Measurements from ENCODE around the gene UTS2R.

Gene UTS2R

DNA sequence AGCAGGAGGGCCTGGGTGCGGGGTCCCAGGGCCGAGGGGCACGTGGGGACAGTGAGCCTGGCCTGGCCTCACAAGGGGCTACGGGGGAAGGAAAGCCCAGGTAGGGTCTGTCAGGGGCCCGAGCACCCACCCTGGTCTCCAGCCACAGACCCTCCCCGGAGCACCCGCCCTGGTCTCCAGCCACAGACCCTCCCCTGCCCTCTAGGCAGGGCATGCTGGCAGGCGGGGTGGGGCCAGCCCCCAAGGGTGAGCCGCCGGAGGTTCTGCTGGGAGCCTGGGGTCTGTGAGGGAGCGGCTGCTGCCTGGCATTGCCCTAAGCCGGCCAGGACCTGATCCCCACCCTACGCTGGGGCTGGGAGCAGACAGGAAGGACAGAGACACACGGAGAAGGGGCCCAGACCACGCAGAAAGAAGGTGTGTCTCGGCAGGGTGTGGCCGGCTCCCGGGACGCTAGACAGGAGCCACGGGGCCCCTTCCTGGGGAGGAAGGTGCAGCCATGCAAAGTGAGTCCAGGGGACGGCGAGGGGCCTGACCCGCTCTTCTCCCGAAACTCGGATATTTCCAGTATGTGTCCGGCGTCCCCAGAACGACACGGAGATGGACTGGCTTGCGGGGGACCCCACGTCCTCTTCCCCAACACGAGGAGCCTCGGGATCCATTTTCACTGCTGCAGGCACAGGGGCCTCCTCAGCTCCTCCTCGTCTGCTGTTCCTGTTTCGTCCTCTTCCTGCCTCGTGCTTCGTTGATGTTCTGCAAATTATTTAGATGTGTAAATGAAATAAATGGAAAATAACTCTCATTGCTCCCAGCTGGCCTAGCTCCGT lies 15.5 kb downstream of the UTS2R start:
- DNase-seq = no peak

DNA sequence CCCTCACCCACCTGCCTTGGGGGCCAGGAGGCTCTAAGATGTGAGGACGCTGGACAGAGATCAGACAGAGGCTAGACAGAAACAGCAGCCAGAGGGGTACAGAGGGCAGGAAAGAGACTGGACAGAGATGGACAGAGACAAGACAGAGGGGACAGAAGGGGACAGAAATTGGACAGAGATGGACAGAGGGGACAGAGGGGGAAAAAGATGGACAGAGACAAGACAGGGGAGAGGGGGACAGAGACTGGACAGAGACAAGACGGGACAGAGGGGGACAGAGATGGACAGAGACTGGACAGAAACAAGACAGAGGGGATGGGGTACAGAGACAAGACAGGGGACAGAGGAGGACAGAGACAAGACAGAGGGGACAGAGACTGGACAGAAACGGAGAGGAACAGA lies 16.1 kb downstream of the UTS2R start:
- no peak for DNase-seq

DNA sequence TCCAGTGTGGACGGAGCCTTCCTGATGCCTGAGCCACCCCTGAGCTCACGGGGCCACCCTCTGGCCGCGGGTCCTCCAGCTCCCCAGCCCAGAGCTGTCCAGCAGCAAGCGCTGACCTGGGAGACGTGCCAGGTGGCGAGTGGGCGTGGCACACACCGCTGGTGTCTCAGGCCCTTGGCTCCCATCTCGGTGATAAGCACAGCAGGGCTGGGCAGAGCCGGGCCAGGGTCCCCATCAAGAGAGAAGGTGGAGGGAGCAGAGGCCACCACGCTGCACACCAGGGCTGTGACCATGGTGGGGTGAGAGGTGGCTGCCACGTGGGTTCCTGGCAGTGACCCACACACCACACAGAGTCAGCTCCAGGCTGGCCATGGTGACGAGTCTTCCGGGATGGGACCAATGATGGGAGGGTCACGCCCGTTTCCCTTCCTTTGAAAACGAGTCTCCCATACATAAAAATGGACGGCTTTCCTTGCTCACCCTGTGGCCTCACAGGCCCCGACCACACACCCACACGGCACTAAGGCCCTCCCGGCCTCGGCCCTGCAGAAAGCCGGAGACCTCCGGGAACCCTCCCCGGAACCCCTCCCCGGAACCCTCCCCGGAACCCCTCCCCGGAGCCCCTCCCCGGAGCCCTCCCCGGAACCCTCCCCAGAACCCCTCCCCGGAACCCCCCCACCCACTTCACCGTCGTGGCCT lies 16.8 kb downstream of the UTS2R start:
- no peak for DNase-seq

DNA sequence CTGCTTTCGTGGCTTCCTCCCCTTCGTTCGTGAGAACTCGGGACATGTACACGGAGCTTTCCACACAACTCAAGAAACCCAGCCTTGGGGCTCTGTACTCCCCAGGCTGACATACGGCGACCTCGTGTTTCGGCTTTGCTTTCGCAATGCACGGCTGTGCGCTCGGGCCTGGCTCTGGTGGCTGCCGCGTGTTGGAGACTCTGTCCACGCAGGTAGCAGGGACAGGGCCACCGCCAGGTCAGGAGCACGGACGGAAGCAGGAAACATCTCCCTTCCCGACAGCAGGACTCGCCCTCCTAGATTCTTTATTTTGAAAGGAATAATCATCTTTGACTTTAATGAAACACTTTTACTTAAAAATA lies 17.3 kb downstream of the UTS2R start:
- no peak for DNase-seq

DNA sequence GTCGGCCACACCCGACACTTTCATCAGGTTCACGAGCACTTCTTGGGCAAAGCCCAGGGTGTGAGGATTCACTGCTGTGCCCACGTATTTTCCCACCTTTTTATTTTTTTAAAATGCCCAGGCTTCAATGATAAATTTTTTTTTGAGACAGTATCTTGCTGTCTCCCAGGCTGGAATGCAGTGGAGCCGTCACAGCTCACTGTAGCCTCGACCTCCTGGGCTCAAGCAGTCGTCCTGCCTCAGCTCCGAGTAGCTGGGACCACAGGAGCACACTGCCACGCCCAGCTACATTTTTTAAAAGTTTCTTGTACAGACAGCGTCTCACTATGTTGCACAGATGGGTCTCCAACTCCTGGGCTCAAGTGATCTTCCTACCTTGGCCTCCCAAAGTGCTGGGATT lies 17.8 kb downstream of the UTS2R start:
- no peak for DNase-seq

DNA sequence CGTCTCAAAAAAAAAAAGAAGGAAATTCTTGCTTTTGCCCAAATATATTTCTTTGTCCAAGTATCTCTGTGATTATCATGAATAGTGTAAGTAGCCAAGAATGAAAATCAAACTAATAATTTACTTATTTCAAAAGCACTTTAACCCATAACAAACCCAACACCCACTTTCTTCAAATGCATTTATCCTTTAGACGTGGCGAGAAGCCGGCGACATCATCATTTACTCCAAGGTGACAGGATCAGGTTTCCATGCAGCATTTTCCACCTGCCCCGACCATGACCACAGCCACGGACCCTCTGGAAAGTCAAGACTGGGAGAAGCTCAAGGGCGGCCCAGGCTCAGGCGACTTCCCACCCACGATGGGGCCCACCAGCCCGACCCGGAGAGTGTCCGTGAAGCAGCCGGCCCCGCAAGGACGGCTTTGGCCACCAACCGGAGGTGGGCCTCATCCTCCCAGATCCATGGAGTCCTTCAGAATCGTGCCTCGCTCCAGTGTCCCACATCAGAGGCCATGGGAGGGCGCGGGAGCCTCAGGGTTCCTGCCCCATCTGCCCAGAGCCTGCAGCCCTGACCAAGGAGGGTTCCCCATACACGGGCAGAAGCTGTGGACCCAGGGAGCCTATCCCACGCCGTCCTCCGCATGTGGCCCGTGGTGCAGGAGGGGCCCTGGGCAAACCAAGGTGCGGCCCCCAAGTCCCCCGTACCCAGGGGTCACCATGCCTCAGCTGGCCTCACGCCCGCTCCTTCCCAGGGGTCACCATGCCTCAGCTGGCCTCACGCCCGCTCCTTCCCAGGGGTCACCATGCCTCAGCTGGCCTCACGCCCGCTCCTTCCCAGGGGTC lies 18.7 kb downstream of the UTS2R start:
- DNase-seq = no peak

DNA sequence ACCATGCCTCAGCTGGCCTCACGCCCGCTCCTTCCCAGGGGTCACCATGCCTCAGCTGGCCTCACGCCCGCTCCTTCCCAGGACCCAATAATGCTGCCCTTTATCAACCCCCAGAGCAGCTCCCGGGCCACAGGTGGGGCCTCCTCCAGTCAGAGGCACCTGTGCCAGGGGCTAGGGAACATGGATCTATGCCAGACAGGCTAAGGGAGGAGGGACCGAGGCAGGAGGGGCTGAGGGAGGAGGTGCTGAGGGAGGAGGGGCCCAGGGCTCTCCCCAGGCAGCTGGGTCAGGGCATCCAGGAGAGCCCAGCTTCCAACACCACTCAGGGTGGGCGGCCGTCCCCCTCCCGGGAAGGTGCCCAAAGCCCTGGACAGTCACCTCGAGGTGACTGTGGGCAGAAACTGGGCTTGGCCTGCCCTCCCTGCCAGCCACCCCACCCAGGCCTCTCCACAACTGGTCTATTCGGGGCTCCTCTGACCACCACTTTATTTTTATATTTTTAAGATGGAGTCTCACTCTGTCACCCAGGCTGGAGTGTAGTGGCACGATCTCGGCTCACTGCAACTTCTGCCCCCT lies 19.4 kb downstream of the UTS2R start:
- no peak for DNase-seq

DNA sequence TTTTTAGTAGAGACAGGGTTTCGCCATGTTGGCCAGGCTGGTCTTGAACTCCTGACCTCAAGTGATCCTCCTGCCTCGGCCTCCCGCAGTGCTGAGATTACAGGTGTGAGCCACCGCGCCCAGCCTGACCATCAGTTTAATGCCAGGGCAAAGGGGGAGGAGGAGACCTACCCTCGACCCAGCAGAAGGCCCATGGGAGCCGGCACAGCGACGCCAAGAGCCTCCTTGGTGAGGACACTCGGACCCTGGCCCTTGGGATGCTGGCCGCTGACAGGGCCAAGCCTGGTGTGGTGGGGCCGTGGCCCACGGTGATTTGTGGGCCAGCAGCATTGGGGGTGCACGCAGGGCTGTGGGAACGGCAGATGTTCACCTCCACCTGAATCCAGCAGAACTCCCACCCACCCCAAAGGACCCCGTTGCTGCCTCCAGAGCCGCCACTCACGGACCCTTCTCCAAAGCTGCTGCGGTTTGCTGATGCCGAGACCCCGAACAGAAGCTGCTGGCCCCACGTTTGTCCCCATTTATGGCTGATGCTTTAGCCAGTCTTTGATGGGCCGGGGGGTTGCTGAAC lies 20.0 kb downstream of the UTS2R start:
- DNase-seq = no peak

DNA sequence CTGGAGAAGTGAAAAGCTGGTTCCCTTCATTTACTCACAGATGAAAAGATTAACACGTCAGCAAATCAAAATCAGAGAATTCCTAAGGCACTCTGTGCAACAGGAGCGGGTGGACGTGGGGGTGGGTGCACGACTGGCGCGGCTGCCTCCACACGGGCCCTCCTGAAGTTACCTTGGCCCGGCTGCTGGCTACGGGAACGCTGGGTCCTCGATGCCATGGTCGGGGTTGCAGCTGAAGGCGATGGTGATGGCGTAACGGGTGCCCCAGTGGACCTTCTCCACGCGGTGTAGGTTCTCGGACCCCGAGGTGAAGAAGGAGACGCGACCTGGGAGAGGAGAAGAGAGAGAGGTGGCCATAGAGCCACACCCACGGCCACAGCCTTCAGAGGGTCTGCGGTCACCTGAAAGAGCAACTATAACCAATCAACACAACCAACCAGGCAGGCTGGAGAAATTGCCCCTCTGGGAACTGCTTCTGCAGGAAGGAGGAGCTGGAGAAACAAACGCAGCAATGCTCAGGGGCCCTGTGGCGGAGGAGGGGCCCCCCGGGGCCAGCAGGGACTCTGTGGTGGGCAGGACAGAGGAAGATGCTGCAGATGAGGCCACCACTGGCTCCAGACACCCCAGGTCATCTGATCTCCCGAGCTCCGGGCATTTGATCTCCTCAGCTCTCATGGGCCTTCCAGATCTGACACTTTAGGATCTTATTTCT lies 20.8 kb downstream of the UTS2R start:
- DNase-seq = no peak

DNA sequence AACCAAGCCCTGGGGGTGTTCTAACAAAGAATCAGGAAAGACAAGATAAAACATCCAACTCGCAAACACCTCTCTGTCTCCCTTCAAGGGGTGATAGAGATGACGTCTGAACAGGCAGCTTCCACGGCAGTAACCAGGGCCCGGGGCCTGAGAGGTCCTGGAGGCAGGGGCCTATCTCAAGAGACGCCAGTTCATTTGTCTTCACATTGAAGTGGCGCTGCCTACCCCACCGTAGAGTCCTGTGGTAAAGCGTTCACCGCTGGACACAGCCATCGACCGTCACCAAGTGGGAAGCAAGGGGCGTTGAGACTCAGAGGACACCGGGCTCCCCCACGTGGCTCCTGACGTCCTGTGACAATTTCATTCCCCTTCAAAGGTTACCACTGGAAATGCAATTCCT lies 21.4 kb downstream of the UTS2R start:
- DNase-seq = no peak

DNA sequence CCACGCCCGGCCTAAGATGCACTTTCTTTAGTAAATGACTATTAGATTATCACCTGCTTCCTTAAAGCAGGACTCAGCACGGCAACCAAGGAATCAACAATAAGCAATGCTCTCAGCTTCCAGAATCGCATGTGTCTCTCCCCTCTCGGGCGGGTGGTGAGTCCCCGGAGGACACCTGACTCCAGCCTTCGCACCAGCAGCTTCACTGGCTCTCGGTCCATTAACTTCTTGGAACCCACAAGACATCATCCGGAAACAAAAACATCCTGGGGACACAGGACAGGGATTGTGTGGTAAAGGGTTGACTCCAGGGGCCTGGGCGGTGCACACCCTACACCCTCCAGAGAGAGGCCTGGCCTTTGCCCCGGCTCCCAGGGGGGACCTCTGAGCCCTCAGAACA lies 22.7 kb downstream of the UTS2R start:
- no peak for DNase-seq

DNA sequence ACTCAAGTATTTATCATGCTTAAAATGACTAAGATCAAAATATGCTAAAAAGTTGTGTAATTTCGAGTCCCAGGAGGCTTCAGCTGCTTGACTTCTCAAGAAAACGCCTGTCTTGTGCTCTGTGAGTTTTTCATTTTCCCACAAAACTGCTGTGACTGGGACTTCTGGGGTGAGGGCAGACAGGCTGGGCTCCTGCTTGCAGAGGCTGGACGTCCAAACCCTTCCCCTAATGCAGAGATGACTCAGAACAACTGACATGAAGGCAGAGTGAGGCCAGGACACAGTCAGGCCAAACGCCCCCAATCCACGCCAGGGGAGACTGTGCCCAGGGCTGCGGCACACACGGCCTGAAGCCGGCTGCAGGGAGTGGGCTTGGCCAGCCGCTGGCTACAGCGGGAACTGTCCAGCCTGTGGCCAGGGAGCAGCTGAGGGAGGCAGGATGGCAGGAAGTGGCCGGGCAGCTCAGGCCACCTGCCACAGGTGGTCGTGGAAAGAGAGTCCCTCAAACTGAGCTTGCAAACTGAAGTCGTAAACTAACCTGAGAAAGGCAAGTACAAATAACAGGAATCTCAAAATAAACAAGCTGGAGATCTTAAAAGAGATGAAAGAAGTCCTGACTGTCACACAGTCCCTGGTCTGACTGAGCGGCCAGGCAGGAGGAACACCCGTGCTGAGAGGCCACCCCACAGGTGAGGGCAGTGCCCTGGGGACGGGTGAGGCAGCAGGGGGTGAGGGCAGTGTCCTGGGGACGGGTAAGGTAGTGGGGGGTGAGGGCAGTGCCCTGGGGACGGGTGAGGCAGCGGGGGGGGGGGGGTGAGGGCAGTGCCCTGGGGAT lies 25.3 kb downstream of the UTS2R start:
- no peak for DNase-seq

DNA sequence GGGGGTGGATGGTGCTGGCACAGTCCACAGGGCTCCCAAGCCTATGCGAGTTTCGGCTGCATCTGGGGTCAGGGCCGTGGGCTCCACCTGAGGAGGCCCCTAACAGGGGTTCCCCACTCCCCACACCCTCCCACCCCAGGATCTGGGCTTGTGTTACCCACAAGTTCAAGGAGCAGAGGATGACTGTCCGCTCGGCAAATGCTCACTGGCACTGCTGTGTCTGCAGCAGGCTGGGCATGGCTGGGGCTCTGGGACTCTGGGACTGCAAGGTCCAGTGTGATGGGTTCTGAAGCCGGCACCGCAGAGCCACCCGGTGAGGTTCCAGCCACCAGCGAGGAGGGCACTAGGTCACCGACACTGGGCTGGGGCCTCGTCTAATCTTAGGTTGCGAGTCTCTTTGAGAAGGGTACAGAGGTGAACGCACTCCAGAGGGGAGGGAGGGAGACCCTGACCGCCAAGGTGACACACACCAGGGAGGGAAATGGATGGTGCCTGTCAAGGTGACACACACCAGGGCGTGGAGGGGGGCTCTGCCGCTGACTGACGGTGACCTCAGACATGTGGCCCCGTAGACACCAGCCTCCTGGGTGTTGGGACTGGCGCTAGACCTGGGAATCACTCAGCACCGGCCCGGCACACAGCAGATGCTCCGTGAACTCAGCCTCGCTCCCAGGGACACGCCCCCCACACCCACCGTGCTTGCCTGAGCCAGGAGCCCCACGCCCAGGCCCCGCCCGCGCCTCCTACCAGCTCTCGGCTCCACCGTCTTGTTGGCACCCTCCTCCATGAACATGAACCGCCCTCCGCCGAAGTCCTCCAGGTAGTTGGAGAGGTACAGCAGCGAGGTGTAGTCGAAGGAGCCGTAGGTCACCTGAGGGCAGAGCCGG lies 26.1 kb downstream of the UTS2R start:
- no peak for DNase-seq

DNA sequence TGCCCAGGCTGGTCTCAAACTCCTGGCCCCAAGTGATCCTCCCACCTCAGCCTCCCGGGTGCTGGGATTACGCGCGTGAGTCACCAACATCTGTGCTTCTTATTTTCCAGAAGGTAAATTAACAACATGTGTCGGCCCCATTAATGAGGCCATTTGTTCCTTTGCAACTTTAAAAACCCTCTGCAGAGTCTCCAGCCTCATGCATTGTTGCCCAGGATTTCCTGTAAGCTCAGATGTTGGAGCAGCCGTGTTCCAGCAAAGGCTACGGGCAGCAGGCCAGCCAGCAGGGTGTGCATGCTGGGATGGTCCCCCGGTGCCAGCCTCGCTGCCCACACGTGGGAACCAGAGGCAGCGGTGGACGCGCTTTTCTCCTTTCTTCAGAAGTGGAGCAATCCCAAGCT lies 27.5 kb downstream of the UTS2R start:
- DNase-seq = peak in 16 of 56 donors; percentile 4 to 73 (median 24)

DNA sequence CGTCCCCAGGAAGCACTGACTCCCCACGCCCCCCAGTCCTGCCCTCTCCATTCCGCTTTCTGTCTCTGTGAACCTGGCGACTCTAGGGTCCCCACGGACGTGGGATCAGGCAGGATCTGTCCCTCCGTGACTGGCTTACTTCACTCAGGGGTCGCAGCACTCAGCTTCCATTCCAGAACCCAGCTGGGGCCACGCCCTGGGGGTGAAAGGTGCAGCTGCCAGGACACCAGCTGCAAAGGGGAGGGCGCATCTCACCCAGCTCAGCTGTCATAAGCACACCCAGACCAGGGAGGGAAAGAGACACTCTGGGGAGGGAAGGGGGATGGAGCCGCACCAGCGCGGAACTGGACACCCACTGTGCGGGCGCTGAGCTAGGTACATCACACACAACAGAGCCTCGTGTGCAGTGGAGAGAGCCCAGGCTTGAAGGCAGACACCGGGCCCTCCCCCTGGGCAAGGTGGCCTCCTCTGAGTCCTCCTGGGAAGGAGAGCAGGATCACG lies 28.1 kb downstream of the UTS2R start:
- DNase-seq = no peak

DNA sequence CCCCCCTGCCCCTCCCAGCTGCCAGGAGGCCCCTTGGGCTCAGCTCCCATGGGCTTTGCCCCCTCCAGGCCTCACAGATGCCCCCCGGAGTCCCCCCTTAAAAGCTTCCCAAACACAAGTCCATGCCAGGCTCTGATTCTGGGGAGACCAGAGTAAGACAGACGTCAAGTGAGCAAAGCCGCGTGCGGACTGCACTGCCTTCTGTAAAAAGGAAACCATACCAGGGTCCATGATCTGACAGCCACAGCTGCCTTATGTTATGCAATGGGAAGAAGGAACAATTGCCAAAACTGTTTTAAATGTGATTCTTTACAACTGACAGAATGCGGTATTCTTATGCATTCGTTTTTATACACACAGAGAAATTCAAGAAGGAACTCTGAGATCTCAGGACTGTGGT lies 28.6 kb downstream of the UTS2R start:
- no peak for DNase-seq

DNA sequence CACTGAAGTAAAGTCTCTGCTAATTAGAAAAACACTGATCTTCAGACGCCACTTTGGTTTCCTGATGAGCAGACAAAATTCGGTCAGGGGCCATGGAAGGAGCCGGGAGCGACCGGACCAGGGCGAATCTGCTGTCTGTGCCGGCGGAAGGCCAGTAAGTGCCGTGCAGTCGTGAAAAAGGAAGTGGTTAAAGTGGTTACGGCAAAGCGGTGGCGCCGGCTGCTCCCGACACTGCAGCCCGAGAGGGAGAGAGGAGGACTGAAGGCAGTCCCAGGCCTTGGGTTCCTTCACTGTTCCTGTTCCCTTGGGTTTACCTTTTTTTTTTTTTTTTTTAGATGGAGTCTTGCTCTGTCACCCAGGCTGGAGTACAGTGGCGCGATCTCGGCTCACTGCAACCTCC lies 29.3 kb downstream of the UTS2R start:
- DNase-seq = peak in 6 of 56 donors; percentile 0 to 24 (median 10)

DNA sequence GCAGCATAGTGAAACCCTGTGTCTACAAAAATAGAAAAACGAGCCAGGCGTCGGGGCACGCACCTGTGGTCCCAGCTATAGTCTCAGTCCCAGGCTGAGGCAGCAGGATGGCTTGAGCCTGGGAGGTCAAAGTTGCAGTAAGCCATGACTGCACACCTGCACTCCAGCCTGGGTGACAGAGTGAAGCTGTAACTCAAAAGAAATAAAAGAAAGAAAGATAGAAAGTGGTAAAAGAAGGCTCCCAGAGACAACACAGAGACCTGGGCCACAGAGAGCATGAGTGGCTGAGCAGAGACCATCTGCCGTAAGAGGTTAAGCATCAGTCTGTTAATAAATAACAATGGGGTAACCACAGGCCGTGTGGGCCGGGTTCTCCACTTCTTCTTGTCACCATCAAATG lies 31.3 kb downstream of the UTS2R start:
- no peak for DNase-seq
